GM12872 (cell line): Measurements from ENCODE around the gene TRIOBP.

Experiments used
- TF ChIP-seq, protein P1 (sequence below): IDR thresholded peaks from 3 replicates; pipeline ENCODE4 v1.5.1; 2011; ENCODE audit warnings: low read depth, mild to moderate bottlenecking, low read length, moderate library complexity; ENCODE audit not compliant: insufficient read depth

TRIOBP gene

DNA sequence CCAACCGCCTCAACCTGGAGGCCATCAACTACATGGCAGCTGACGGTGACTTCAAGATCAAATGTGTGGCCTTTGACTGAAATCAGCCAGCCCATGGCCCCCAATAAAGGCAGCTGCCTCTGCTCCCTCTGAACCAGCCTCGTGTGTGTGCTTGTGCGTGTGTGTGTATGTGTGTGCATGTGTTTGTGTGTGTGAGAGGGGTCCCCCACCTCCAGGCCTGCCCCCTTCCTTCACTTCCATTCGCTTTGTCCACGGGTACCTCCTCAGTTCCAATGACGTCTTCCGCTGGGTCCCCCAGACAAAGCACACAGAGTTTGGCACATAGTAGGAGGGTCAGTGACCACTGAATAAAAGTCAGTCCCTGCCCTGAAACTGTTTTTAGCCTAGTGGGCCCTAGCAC is 17.2 kb upstream of the TRIOBP start:
- TF ChIP-seq, protein P1, sequence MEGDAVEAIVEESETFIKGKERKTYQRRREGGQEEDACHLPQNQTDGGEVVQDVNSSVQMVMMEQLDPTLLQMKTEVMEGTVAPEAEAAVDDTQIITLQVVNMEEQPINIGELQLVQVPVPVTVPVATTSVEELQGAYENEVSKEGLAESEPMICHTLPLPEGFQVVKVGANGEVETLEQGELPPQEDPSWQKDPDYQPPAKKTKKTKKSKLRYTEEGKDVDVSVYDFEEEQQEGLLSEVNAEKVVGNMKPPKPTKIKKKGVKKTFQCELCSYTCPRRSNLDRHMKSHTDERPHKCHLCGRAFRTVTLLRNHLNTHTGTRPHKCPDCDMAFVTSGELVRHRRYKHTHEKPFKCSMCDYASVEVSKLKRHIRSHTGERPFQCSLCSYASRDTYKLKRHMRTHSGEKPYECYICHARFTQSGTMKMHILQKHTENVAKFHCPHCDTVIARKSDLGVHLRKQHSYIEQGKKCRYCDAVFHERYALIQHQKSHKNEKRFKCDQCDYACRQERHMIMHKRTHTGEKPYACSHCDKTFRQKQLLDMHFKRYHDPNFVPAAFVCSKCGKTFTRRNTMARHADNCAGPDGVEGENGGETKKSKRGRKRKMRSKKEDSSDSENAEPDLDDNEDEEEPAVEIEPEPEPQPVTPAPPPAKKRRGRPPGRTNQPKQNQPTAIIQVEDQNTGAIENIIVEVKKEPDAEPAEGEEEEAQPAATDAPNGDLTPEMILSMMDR: no peak

DNA sequence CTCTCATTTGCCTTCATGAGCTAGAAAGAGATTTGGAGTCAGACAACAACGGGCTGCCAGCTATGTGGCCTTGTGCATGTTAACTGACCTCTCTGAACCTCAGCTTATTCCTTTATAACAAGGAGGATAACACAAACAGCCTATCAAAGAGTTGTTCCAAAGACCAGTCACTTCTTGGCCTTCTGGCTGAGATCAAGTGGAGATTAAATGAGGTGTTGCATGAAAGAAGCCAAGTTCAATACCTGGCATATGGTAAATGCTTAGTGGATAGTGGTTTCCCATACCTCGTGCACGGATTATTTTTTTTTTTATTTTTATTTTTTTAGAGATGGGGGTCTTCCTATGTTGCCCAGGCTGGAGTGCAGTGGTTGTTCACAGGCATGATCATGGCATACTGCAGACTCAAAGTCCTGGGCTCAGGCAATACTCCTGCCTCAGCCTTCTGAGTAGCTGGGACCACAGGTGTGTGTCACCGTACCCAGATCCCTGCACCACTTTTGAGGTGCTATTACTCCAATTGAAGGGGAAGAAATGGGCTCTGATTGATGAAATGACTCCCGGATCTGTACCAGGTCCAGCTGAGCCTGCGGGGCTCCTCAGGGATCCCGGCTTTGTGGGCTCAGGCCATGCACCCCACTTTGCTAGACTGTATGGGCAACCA is 16.5 kb upstream of the TRIOBP start:
- TF ChIP-seq, protein P1: no peak

DNA sequence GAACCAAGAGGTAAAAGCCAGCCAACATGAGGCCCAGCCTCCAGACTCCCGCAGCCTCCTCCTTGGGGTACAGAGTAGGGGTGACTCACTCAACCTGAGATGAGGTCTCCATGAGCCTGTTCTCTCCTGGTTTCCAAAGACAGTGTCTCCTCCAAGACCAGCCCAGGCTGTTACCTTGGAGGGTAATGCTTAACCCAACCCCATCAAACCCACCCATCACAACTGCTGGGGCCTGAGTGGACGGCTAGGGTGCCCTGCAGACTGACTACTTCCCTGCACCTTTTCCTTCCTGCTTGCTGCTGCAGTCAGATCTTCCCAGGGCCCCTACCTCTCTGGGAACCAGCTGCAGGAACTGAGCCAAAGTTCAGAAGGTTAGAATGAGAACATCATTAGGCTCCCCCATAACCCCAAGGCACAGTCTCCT is 15.8 kb upstream of the TRIOBP start:
- TF ChIP-seq, protein P1: no peak

DNA sequence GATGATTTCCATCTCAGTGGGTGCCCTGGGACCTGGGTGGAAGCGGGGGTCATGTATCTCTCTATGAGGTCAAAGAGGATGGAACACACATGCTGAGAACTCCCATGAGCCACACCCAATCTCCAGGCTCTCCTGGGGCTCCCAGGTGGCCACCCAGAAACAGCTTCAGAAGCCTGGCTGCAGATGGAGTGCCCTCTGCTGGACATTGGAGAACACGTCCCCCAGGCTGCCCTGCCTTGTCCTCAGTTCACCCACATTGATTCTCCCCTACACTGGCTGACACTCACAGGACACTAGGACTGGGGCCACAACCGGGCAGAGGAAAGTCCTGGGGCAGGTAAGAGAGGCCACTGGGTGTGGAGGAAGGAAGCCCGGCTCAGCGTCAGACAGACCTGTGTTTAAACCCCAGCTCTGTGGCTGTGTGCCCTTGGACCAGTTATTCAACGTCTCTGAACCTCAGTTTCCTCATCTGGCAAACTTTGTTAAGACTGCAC is 15.2 kb upstream of the TRIOBP start:
- TF ChIP-seq, protein P1: peak; percentile 96

DNA sequence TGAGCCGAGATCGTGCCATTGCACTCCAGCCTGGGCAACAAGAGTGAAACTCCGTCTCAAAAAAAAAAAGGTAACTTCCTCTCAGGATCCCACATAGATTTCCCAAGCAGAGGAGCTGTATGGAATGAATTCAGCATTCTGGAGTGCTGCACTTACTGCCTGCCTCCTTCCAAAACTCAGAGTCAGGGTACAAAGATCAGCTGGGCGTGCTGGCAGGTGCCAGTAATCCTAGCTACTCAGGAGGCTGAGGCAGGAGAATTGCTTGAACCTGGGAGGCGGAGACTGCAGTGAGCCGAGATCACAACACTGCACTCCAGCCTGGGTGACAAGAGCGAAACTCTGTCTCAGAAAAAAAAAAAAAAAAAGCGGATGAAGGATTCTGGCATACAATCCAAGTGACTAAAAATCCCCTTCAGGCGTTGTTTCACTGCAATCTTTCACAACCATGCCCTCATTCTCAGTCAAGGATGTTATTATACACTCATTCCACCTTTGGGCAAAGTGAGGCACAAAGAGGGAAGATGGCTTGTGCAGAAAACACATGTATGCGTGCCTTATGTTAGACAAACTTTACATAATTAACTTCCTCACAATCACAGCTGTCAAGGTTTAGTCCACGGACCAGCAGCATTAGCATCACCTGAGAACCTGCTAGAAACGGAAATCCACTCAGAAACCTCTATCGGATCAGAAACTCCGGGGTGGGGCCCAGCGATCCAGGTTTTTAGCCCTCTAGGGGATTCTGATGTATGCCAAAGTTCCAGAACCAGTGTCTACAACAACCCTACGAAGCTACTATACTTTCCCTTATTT is 11.8 kb upstream of the TRIOBP start:
- TF ChIP-seq, protein P1: no peak

DNA sequence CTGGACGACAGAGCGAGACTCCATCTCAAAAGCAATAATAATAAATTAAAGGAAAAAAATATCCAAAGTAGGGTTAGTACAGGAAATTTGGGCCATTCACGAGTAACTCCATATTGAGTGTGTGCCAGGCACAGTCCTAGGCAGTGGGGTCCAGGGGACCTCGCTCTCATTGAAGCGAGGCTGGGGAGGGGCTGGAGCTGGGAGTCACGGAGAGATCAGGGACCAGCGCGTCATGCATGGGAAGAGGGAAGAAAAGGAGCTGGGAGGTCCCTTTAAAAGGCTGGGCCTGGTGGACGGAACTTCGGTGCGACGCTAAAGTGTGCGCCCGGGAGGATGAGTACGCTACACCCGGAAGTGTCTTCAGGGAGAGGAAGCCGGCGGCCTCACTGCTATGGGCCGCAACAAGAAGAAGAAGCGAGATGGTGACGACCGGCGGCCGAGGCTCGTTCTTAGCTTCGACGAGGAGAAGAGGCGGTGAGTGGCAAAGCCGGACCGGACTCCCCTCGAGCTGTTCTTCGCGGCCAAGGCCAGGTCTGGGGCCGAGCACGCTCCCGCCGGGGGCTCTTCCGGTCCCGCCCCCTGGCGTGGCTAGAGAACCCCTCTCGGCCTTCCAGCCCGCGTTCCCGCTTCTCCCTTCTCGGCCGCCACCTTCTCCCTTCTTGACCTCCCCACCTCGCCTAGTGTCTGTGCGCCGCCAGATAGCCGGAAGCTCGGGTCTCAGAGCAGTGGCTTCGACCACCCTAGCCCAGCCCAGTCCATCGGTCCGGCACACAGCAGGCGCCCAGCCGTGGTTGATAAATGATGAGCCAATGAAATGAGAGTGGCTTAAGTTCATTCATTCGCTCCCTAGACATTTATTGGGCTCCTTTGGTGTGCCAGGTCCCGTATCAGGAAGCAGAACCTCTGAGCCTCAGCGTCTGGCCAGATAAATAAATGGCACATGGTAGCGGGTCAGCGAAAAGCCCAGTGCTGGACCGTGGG is 10.6 kb upstream of the TRIOBP start, which contains the start of gene NOL12:
NOL12 (plus strand) TSS at position 342 of the 981 bp plus-strand sequence; CDS start at position 392, 50 bp downstream.
- TF ChIP-seq, protein P1: no peak
